ENCODE results near the gene DPP10. TPM values are rescaled to one million over a fixed set of nuclear protein-coding genes. Genes with fewer than 3 reads are reported as not detected.

The DPP10 gene
- total RNA-seq, 2 donors from 2014 or later = not detected

- ATAC-seq (ENCODE audit: insufficient number of reproducible peaks, low FRiP score, low read depth) (no peak), DNase-seq (ENCODE audit: low spot score) (no peak)
- H3K4me1 ChIP-seq (ENCODE audit: control insufficient read depth in 1 of 2, low read depth in 2 of 2) = peaks cover 0 to 15% of the 10 kb centered on the region in 2 donors
- H3K9me3 ChIP-seq = no peaks in the 10 kb centered on the region
- H3K4me3 ChIP-seq = no peak overlapping the region
- TF ChIP-seq CTCF (IDR thresholded peaks at IDR 0.05) = no peak
- H3K27me3 ChIP-seq (replicated peaks; ENCODE audit: insufficient read depth) = no peaks in the 10 kb centered on the region
- no peak overlapping the region for H3K27ac ChIP-seq
- H3K36me3 ChIP-seq = no peaks in the 10 kb centered on the region
These were observed 25.9 kb downstream of the DPP10 start for GRCh38 chr2:114468343-114468742.

GRCh38 chr2:114472246-114472645 lies 29.8 kb downstream of the DPP10 start:
- no peak for DNase-seq (ENCODE audit: low spot score)
- peaks cover 0 to 15% of the 10 kb centered on the region in 2 donors for H3K4me1 ChIP-seq (ENCODE audit: control insufficient read depth in 1 of 2, low read depth in 2 of 2)
- no peaks in the 10 kb centered on the region for H3K27me3 ChIP-seq (replicated peaks; ENCODE audit: insufficient read depth)
- H3K27ac ChIP-seq = no peak overlapping the region
- TF ChIP-seq CTCF (IDR thresholded peaks at IDR 0.05) = no peak
- H3K4me3 ChIP-seq = no peak overlapping the region
- H3K9me3 ChIP-seq = no peaks in the 10 kb centered on the region
- no peak for ATAC-seq (ENCODE audit: insufficient number of reproducible peaks, low FRiP score, low read depth)
- H3K36me3 ChIP-seq = no peaks in the 10 kb centered on the region

- H3K27ac ChIP-seq = no peak overlapping the region
- no peak for ATAC-seq (ENCODE audit: insufficient number of reproducible peaks, low FRiP score, low read depth)
- no peak for DNase-seq (ENCODE audit: low spot score)
- TF ChIP-seq CTCF (IDR thresholded peaks at IDR 0.05) = no peak
- H3K27me3 ChIP-seq (replicated peaks; ENCODE audit: insufficient read depth) = no peaks in the 10 kb centered on the region
- no peaks in the 10 kb centered on the region for H3K36me3 ChIP-seq
- peaks cover 0 to 15% of the 10 kb centered on the region in 2 donors for H3K4me1 ChIP-seq (ENCODE audit: control insufficient read depth in 1 of 2, low read depth in 2 of 2)
- H3K4me3 ChIP-seq = no peak overlapping the region
- no peaks in the 10 kb centered on the region for H3K9me3 ChIP-seq
These were observed 30.3 kb downstream of the DPP10 start for GRCh38 chr2:114472726-114473125.

- Histone ChIP-seq H3K4me1 (ENCODE audit: control insufficient read depth in 1 of 2, low read depth in 2 of 2) (no peaks in the 10 kb centered on the region), H3K9me3 (no peaks in the 10 kb centered on the region), H3K27me3 (replicated peaks; ENCODE audit: insufficient read depth) (no peaks in the 10 kb centered on the region), H3K4me3 (no peak overlapping the region), H3K27ac (no peak overlapping the region), H3K36me3 (no peaks in the 10 kb centered on the region)
- TF ChIP-seq CTCF (IDR thresholded peaks at IDR 0.05) = no peak
- DNase-seq (ENCODE audit: low spot score) (no peak), ATAC-seq (ENCODE audit: insufficient number of reproducible peaks, low FRiP score, low read depth) (no peak)
These were observed 46.5 kb downstream of the DPP10 start for GRCh38 chr2:114488841-114489530.

- Histone ChIP-seq H3K4me1 (ENCODE audit: control insufficient read depth in 1 of 2, low read depth in 2 of 2) (no peaks in the 10 kb centered on the region), H3K4me3 (no peak overlapping the region), H3K9me3 (no peaks in the 10 kb centered on the region), H3K36me3 (no peaks in the 10 kb centered on the region), H3K27ac (no peak overlapping the region), H3K27me3 (replicated peaks; ENCODE audit: insufficient read depth) (no peaks in the 10 kb centered on the region)
- DNase-seq (ENCODE audit: low spot score) (no peak), ATAC-seq (ENCODE audit: insufficient number of reproducible peaks, low FRiP score, low read depth) (no peak)
- no peak for TF ChIP-seq CTCF (IDR thresholded peaks at IDR 0.05)
These were observed 52.6 kb downstream of the DPP10 start for GRCh38 chr2:114495046-114495445.
